ENCODE data around the gene IVL. TPM values are rescaled to one million over a fixed set of nuclear protein-coding genes. Genes with fewer than 3 reads are reported as not detected.

IVL gene
- total and polyA plus RNA-seq, 4 donors: 0.02 TPM; not detected in 3

DNA sequence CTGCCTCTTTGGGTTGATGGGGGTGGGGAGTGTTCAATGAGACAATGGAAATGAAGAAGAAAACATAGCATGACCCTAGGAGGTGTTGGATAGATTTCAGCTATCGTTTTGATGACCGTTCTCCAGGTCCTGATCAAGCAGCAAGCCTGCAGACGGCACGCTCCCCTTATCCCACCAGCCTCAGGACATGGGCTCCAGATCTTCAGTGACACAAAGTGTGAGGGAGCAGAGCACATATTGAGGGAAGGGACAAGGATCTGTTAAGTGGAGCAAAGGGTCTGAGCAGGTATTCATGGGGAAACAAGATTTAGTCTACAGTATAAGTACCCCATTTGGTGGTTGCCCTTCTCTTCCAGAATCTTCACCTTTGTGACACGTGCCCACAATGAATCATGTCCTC, 43.4 kb downstream of the IVL start:
- H3K4me3 ChIP-seq (ENCODE audit: low read depth in 1 of 3, low read length in 3 of 3): no peak overlapping the region
- WGBS: 81% methylated on average over 5 of the region's 5 CpGs
- TF ChIP-seq JUND (IDR thresholded peaks at IDR 0.05) (no peak), HNF4G (IDR thresholded peaks at IDR 0.05) (no peak), SP1 (IDR thresholded peaks at IDR 0.05) (no peak)
- no peak overlapping the region for H3K9ac ChIP-seq (ENCODE audit: low read depth in 1 of 2, low read length in 2 of 2)
- H3K27me3 ChIP-seq (ENCODE audit: control insufficient read depth in 4 of 4, insufficient read depth in 4 of 4, low read length in 3 of 4): no peaks in the 10 kb centered on the region
- no peaks in the 10 kb centered on the region for H3K9me3 ChIP-seq (ENCODE audit: control insufficient read depth in 4 of 4, low read length in 3 of 4)
- DNase-seq (ENCODE audit: low spot score): no peak
- no peaks in the 10 kb centered on the region for H3K4me1 ChIP-seq (ENCODE audit: control insufficient read depth in 4 of 4, insufficient read depth in 4 of 4, low read length in 3 of 4)
- no peak overlapping the region for H3K27ac ChIP-seq (ENCODE audit: low read depth in 1 of 2, low read length in 2 of 2)
- H3K36me3 ChIP-seq (ENCODE audit: control insufficient read depth in 4 of 4, insufficient read depth in 3 of 4, low read depth in 1 of 4, low read length in 3 of 4): no peaks in the 10 kb centered on the region

DNA sequence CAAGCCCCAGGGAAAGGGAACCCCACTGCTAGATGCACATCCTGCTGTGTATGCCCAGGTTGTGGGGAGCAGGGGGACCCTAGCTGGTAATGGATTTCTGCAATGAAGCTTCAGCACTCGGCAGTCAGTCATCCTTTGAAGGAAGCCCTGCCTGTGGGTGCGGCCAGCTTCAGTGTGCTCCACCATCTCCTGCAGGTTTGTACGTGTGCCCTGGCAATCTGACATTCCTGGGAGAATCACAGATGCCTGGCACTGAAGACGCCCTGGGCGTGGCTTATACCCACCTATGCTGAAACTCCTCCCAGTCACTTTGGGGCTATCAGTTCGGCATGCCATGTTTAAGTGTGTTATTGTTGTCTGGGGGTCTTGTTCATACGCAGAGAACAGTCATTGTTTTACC, 45.4 kb downstream of the IVL start:
- WGBS: 78% methylated on average over 7 of the region's 7 CpGs
- Histone ChIP-seq H3K27ac (ENCODE audit: low read depth in 1 of 2, low read length in 2 of 2) (no peak overlapping the region), H3K4me3 (ENCODE audit: low read depth in 1 of 3, low read length in 3 of 3) (no peak overlapping the region), H3K9me3 (ENCODE audit: control insufficient read depth in 4 of 4, low read length in 3 of 4) (no peaks in the 10 kb centered on the region), H3K9ac (ENCODE audit: low read depth in 1 of 2, low read length in 2 of 2) (no peak overlapping the region), H3K36me3 (ENCODE audit: control insufficient read depth in 4 of 4, insufficient read depth in 3 of 4, low read depth in 1 of 4, low read length in 3 of 4) (no peaks in the 10 kb centered on the region), H3K4me1 (ENCODE audit: control insufficient read depth in 4 of 4, insufficient read depth in 4 of 4, low read length in 3 of 4) (peaks cover 0 to under 1% (median 0%) of the 10 kb centered on the region in 4 donors), H3K27me3 (ENCODE audit: control insufficient read depth in 4 of 4, insufficient read depth in 4 of 4, low read length in 3 of 4) (no peaks in the 10 kb centered on the region)
- DNase-seq (ENCODE audit: low spot score): no peak
- TF ChIP-seq NR2F2 (IDR thresholded peaks at IDR 0.05) (no peak), FOXA1 (IDR thresholded peaks at IDR 0.05) (no peak), YY1 (IDR thresholded peaks at IDR 0.05) (no peak)
- TF ChIP-seq, protein P1, sequence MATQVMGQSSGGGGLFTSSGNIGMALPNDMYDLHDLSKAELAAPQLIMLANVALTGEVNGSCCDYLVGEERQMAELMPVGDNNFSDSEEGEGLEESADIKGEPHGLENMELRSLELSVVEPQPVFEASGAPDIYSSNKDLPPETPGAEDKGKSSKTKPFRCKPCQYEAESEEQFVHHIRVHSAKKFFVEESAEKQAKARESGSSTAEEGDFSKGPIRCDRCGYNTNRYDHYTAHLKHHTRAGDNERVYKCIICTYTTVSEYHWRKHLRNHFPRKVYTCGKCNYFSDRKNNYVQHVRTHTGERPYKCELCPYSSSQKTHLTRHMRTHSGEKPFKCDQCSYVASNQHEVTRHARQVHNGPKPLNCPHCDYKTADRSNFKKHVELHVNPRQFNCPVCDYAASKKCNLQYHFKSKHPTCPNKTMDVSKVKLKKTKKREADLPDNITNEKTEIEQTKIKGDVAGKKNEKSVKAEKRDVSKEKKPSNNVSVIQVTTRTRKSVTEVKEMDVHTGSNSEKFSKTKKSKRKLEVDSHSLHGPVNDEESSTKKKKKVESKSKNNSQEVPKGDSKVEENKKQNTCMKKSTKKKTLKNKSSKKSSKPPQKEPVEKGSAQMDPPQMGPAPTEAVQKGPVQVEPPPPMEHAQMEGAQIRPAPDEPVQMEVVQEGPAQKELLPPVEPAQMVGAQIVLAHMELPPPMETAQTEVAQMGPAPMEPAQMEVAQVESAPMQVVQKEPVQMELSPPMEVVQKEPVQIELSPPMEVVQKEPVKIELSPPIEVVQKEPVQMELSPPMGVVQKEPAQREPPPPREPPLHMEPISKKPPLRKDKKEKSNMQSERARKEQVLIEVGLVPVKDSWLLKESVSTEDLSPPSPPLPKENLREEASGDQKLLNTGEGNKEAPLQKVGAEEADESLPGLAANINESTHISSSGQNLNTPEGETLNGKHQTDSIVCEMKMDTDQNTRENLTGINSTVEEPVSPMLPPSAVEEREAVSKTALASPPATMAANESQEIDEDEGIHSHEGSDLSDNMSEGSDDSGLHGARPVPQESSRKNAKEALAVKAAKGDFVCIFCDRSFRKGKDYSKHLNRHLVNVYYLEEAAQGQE (IDR thresholded peaks at IDR 0.05): no peak

DNA sequence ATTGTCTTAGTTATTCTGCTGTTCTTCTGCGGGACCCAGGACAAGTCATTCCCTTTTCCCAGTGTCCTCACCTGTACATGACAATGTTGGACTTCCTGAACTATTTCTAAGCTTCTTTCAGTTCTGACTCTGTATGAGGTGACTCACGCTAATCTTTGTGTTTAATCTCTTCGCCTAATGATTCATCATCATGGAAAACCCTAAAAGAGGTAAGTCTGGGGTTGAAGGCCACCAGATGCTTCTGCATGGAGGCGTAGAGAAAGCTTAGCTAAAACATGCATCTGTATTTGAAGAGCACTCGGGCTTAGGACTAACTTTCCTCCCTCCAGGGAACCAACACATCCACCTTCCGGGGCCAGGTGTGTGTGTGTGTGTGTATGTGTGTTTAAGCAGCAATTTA, 46.1 kb downstream of the IVL start:
- no peaks in the 10 kb centered on the region for H3K27me3 ChIP-seq (ENCODE audit: control insufficient read depth in 4 of 4, insufficient read depth in 4 of 4, low read length in 3 of 4)
- H3K36me3 ChIP-seq (ENCODE audit: control insufficient read depth in 4 of 4, insufficient read depth in 3 of 4, low read depth in 1 of 4, low read length in 3 of 4): no peaks in the 10 kb centered on the region
- no peak overlapping the region for H3K27ac ChIP-seq (ENCODE audit: low read depth in 1 of 2, low read length in 2 of 2)
- TF ChIP-seq RXRA (IDR thresholded peaks at IDR 0.05) (no peak), FOXA1 (IDR thresholded peaks at IDR 0.05) (no peak), YY1 (IDR thresholded peaks at IDR 0.05) (no peak), ZBTB33 (IDR thresholded peaks at IDR 0.05) (no peak), ATF3 (IDR thresholded peaks at IDR 0.05) (no peak), TAF1 (conservative IDR thresholded peaks at IDR 0.05) (no peak)
- TF ChIP-seq, protein P2, sequence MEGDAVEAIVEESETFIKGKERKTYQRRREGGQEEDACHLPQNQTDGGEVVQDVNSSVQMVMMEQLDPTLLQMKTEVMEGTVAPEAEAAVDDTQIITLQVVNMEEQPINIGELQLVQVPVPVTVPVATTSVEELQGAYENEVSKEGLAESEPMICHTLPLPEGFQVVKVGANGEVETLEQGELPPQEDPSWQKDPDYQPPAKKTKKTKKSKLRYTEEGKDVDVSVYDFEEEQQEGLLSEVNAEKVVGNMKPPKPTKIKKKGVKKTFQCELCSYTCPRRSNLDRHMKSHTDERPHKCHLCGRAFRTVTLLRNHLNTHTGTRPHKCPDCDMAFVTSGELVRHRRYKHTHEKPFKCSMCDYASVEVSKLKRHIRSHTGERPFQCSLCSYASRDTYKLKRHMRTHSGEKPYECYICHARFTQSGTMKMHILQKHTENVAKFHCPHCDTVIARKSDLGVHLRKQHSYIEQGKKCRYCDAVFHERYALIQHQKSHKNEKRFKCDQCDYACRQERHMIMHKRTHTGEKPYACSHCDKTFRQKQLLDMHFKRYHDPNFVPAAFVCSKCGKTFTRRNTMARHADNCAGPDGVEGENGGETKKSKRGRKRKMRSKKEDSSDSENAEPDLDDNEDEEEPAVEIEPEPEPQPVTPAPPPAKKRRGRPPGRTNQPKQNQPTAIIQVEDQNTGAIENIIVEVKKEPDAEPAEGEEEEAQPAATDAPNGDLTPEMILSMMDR (IDR thresholded peaks at IDR 0.05; ENCODE audit: low read depth, low read length, missing input control): no peak
- no peaks in the 10 kb centered on the region for H3K9me3 ChIP-seq (ENCODE audit: control insufficient read depth in 4 of 4, low read length in 3 of 4)
- peaks cover 0 to 7% (median 3%) of the 10 kb centered on the region in 4 donors for H3K4me1 ChIP-seq (ENCODE audit: control insufficient read depth in 4 of 4, insufficient read depth in 4 of 4, low read length in 3 of 4)
- 86% methylated on average over 6 of the region's 6 CpGs for WGBS
- H3K4me3 ChIP-seq (ENCODE audit: low read depth in 1 of 3, low read length in 3 of 3): no peak overlapping the region
- no peak overlapping the region for H3K9ac ChIP-seq (ENCODE audit: low read depth in 1 of 2, low read length in 2 of 2)
- no peak for DNase-seq (ENCODE audit: low spot score)

All from liver (tissue), 9 donors.